Transverse colon (tissue), 4 donors: ENCODE results near the gene RNF121. TPM values are rescaled to one million over a fixed set of nuclear protein-coding genes. Genes with fewer than 3 reads are reported as not detected.

Experiments used
- DNase-seq: peaks from one replicate; pipeline ENCODE4 v3.0.0-alpha.2; 2019
- H3K27ac ChIP-seq, 4 donors: fragments of 200-600 bp; sonication (generic); 2 replicates each; pipeline ENCODE4 v1.5.1; 2016 to 2018; ENCODE audit warnings: inconsistent platforms in 4 of 4
- H3K27me3 ChIP-seq: fragments of 200-600 bp; sonication (generic); 2 replicates; pipeline ENCODE4 v1.5.1; 2017; ENCODE audit warnings: inconsistent platforms
- H3K36me3 ChIP-seq, 4 donors: fragments of 200-600 bp; sonication (generic); 2 replicates each; pipeline ENCODE4 v1.5.1; 2017 to 2019; ENCODE audit warnings: inconsistent platforms in 4 of 4
- H3K4me1 ChIP-seq, 4 donors: fragments of 200-600 bp; sonication (generic); 2 replicates each; pipeline ENCODE4 v1.5.1; 2017 to 2020; ENCODE audit warnings: inconsistent platforms in 4 of 4
- H3K4me3 ChIP-seq, 4 donors: fragments of 200-600 bp; sonication (generic); 1 replicate in 1 of 4; 2 replicates in 3 of 4; pipeline versions ENCODE4 v1.5.1 to v1.6.1; 2017 to 2019; ENCODE audit warnings: inconsistent platforms in 4 of 4
- H3K9me3 ChIP-seq, 2 donors: fragments of 200-600 bp; sonication (generic); 2 replicates each; pipeline ENCODE4 v1.5.1; 2017 to 2019; ENCODE audit warnings: inconsistent platforms in 2 of 2
- EP300 ChIP-seq: sonication (generic); formaldehyde crosslinking; IDR thresholded peaks from one replicate; pipeline ENCODE4 v1.6.1; 2017; ENCODE audit warnings: antibody characterized with exemption, low read depth
- POLR2A ChIP-seq: fragments of 450-650 bp; IDR thresholded peaks from one replicate; pipeline ENCODE4 v1.6.1; 2016; ENCODE audit warnings: antibody characterized with exemption, mild to moderate bottlenecking, moderate library complexity
- POLR2AphosphoS5 ChIP-seq, 3 donors: sonication (generic); formaldehyde crosslinking; IDR thresholded peaks; one replicate each; pipeline ENCODE4 v1.6.1; 2016; ENCODE audit warnings: antibody characterized with exemption in 3 of 3
- WGBS, 2 donors: methylation state at CpG; one replicate each; pipeline ENCODE4 v1.1.5; 2018; ENCODE audit warnings: low coverage in 1 of 2; 5-methylcytosine and 5-hydroxymethylcytosine counted together
- in situ Hi-C, 4 donors: fragments of 200-750 bp; cut with MboI; loops; one replicate each; pipeline versions ENCODE4 v1.15.0 to v1.15.1; 2017; ENCODE audit warnings: low sequenced_read_pairs in 3 of 4, low pct_ligation_motif_present in 1 of 4, low pct_unique_long_range_greater_than_20kb in 1 of 4
- intact Hi-C: fragments of 100-400 bp; cut with DNase I; formaldehyde crosslinking; loops from one replicate; pipeline ENCODE4 v1.15.1; 2023; ENCODE audit warnings: low total_unique reads
- total RNA-seq, 4 donors: library from RNA; depleted of rRNA; stranded (reverse); fragments of >200 nt; gene quantifications; one replicate each; pipeline ENCODE4 v1.1.0, GENCODE V29; 2016
- TF ChIP-seq, protein P1 (sequence below), 5 experiments: fragments of 200-600 bp in 3 of 5; fragments of 450-650 bp in 2 of 5; sonication (generic) in 3 of 5; IDR thresholded peaks; 1 replicate in 2 of 5; 2 replicates in 3 of 5; pipeline ENCODE4 v1.5.1; 2016 to 2017; ENCODE audit warnings: antibody characterized with exemption in 5 of 5, inconsistent platforms in 3 of 5, mild to moderate bottlenecking in 2 of 5, moderate library complexity in 1 of 5

RNF121 gene
- total RNA-seq, 4 donors from 2014 or later, result 9.7 to 38.6 (median 31.4) TPM

DNA sequence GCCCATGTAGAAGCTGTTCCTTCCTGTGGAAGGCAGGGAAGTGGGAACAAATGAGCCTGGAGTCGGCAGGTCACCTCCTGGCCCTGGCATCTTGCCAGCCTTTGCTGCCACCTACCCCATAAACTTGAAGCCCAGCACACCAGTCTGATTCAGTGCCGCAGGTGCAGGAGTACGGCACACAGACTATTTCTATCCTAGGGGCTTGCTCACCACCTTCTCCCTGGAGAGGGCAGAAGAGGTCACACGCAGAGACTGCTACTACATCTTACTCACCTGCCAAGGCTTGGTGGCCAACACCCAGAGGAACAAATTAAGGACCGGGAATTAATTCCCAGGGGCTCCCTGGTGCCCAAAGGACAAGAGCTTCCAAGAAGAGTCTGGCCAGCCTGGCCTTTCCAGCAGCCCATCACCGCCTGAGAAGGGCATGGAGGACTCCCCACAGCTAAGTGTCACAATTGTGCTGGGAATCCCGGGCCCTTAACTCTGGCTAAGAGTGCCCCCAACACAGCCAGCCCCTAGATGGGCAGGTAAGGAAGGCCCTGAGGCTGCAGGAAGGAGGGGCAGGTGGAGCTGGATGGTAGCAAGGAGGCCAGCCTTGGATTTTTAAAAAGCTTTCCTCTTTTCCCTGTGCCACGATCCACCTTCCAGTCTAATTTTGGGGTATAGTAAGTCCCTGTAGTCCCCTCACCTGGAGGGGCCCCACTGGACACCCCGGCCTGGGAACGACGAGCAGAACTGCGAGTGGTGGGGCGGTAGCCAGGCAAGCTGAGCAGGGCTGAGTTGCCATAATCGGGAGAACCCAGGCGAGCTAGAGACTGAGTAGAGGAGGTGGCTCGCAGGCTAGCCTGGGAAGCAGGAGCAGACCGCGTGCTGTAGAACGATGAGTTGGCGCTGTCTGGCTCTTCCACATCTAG, 76.8 kb downstream of the RNF121 start:
- DNase-seq, result no peak
- Histone ChIP-seq H3K9me3 (no peaks in the 10 kb centered on the region), H3K27ac (no peak overlapping the region), H3K36me3 (peaks cover 0 to 76% (median 46%) of the 10 kb centered on the region in 4 donors), H3K4me1 (peaks cover 0 to 3% (median 0%) of the 10 kb centered on the region in 4 donors), H3K4me3 (no peak overlapping the region), H3K27me3 (no peaks in the 10 kb centered on the region)
- in situ Hi-C loops, result no loop called here
- 85% methylated on average over 20 of the region's 20 CpGs; no CpG with 5 or more reads in 1 of the 2 donors for WGBS, 2 donors
- intact Hi-C loops, result no loop called here
- no peak for TF ChIP-seq POLR2A
- no peak for TF ChIP-seq EP300
- TF ChIP-seq POLR2AphosphoS5 (IDR thresholded peaks at IDR 0.05), result peak in 1 of 3 donors; percentile 15

DNA sequence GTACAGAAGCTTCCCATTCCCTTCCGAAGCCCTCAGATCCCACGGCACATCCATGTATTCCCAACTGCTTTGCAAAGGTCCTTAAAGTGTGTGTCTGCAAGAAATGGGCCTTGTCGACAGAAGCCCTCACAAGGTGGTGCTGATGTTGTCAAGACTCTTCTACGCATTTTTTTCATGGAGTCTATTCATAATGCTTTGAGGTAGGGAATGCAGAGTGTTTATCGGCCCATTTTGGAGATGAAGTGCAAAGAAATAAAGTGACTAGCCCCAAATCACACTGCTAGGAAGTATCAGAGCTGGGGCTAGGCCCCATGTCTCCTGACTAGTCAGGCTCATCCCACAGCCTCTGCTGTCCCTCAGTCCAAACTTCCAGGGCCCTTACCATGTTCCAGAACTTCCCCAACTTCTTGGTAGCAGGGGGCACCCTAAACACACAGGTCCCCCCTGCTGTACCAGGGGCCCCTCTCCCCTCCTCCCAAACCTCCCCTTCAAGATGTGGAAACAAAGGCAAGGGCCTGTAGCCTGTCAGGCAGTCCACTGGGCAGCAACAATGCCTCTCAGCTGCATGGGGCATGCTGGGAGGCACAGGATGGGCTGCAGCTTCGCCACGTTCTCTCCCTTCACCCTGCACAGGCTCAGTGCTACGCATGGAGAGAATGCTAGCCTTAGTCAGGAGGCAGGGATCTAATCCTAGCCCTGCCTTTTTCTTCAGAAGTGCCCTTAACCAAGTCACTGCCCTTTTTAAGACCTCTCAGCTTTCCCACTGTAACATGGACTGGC, 77.7 kb downstream of the RNF121 start:
- Histone ChIP-seq H3K4me1 (no peaks in the 10 kb centered on the region), H3K27me3 (no peaks in the 10 kb centered on the region), H3K27ac (no peak overlapping the region), H3K4me3 (no peak overlapping the region), H3K36me3 (peaks cover 0 to 83% (median 49%) of the 10 kb centered on the region in 4 donors), H3K9me3 (no peaks in the 10 kb centered on the region)
- in situ Hi-C loops (no loop called here), intact Hi-C loops (no loop called here)
- no peak for TF ChIP-seq EP300
- TF ChIP-seq POLR2A, result no peak
- no peak for TF ChIP-seq POLR2AphosphoS5 (IDR thresholded peaks at IDR 0.05)
- TF ChIP-seq, protein P1, sequence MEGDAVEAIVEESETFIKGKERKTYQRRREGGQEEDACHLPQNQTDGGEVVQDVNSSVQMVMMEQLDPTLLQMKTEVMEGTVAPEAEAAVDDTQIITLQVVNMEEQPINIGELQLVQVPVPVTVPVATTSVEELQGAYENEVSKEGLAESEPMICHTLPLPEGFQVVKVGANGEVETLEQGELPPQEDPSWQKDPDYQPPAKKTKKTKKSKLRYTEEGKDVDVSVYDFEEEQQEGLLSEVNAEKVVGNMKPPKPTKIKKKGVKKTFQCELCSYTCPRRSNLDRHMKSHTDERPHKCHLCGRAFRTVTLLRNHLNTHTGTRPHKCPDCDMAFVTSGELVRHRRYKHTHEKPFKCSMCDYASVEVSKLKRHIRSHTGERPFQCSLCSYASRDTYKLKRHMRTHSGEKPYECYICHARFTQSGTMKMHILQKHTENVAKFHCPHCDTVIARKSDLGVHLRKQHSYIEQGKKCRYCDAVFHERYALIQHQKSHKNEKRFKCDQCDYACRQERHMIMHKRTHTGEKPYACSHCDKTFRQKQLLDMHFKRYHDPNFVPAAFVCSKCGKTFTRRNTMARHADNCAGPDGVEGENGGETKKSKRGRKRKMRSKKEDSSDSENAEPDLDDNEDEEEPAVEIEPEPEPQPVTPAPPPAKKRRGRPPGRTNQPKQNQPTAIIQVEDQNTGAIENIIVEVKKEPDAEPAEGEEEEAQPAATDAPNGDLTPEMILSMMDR (IDR thresholded peaks at IDR 0.05), result no peak
- DNase-seq, result no peak
- 90% methylated on average over 8 of the region's 8 CpGs; no CpG with 5 or more reads in 1 of the 2 donors for WGBS, 2 donors

DNA sequence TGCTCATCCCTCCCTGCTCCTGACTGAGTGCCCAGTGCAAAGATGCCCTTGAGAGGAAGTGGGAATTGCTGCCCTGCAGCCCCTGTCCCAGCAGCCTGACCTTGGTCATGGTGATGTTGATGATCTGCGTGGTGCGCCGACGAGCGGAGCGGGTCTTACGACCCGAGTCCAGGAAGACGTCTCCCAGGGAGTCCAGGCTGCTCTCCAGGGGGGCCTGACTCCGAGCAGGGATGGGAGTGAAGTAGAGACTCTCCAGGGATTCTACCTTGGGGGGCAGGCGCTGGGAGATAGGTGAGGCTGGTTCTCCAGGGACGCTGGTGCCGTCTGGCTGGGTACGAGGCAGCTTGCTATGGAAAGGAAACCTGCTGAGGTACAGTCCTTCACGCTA, 78.2 kb downstream of the RNF121 start:
- TF ChIP-seq, protein P1 (IDR thresholded peaks at IDR 0.05), result no peak
- TF ChIP-seq POLR2A (no peak), POLR2AphosphoS5 (IDR thresholded peaks at IDR 0.05) (no peak), EP300 (no peak)
- 94% methylated on average over 15 of the region's 15 CpGs; no CpG with 5 or more reads in 1 of the 2 donors for WGBS, 2 donors
- DNase-seq, result no peak
- intact Hi-C loops, result no loop called here
- peaks cover 0 to 89% (median 50%) of the 10 kb centered on the region in 4 donors for H3K36me3 ChIP-seq
- in situ Hi-C loops, result no loop called here
- no peaks in the 10 kb centered on the region for H3K27me3 ChIP-seq
- peaks cover 0 to 4% (median 0%) of the 10 kb centered on the region in 4 donors for H3K4me1 ChIP-seq
- H3K9me3 ChIP-seq, result no peaks in the 10 kb centered on the region
- H3K4me3 ChIP-seq, result no peak overlapping the region
- no peak overlapping the region for H3K27ac ChIP-seq

DNA sequence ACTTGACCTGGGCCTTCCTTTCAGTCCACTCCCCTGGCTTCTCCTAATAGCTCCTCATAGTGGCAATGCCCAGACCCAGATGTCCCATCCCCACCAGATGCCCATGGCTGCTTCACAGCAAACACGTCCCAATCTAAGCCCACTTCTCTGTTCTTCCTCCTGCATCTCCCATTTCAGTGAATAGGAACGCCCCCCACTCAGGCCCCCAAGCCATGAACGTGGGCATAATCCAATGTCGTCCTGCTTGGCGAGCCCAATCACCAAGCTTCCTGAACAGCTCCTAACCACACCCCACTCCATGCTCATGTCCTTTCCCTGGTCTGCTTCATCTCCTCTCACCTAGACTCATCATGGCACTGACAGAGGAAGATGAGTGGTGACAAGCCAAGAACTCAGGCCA, 78.7 kb downstream of the RNF121 start:
- H3K4me3 ChIP-seq, result no peak overlapping the region
- in situ Hi-C loops, result no loop called here
- peaks cover 0 to 90% (median 53%) of the 10 kb centered on the region in 4 donors for H3K36me3 ChIP-seq
- TF ChIP-seq POLR2A (no peak), POLR2AphosphoS5 (IDR thresholded peaks at IDR 0.05) (no peak), EP300 (no peak)
- TF ChIP-seq, protein P1 (IDR thresholded peaks at IDR 0.05), result no peak
- H3K27me3 ChIP-seq, result no peaks in the 10 kb centered on the region
- no peaks in the 10 kb centered on the region for H3K9me3 ChIP-seq
- no peak overlapping the region for H3K27ac ChIP-seq
- DNase-seq, result no peak
- H3K4me1 ChIP-seq, result peaks cover 0 to 7% (median 1%) of the 10 kb centered on the region in 4 donors
- WGBS, 2 donors, result 89 to 100% methylated on average over 2 to 5 of the region's 5 CpGs
- intact Hi-C loops, result no loop called here
